ENCODE results near the gene INHBC.

The INHBC gene

DNA sequence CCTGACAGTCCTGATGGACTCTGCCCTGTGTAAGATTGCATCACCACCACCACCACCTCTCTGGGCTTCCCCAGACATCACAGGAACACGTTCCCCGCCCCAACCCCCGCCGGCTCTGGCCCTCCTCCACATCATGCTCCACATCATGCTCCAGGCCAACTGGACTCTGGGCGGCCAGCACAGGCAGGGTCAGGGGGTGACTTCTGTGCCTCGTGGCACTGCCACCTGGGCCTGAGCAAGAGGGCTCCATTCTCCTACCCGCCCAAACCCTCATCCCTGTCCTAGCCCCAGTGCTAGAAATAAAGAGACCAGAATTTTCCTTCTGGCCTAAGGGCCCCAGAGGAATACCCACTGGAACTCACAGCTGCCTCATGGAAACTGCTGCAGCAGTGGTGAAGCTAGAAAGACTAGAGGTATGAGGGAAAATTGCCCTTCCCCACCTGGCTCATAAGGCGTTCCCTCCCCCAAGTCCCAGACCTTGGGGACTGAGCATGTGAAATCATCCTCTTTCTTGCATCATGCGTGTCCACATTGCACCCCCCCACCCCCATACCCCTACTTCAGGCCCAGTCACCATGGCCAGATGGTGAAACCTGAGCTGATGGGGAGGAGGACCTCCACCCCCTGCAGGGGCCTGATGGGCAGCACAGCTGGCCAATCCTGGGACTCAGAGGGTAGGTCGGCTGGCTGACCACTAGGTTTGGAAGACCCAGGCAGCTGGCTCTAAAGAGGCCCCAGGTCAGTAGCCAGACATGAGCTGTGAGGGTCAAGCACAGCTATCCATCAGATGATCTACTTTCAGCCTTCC, 20.2 kb downstream of the INHBC start, which contains the start of gene INHBE:
INHBE (plus strand) TSS at position 742 of the 808 bp plus-strand sequence. CDS start 230 bp downstream, outside the sequence.
- DNase-seq, result no peak

DNA sequence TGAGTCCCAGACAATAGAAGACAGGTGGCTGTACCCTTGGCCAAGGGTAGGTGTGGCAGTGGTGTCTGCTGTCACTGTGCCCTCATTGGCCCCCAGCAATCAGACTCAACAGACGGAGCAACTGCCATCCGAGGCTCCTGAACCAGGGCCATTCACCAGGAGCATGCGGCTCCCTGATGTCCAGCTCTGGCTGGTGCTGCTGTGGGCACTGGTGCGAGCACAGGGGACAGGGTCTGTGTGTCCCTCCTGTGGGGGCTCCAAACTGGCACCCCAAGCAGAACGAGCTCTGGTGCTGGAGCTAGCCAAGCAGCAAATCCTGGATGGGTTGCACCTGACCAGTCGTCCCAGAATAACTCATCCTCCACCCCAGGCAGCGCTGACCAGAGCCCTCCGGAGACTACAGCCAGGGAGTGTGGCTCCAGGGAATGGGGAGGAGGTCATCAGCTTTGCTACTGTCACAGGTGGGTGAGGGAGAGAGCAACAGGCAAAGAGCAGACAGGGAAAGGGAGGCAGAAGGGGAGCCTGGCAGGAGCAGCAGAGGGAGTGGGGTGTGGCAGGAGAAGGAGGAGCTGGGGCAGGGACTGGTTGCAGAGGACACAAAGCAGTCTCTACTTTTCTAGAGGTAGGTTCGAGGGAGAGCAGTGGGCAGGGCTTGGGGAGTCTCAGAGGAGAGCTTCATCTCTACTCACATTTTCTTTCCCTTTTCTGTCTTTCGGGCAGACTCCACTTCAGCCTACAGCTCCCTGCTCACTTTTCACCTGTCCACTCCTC, 21.0 kb downstream of the INHBC start:
- DNase-seq, result no peak

DNA sequence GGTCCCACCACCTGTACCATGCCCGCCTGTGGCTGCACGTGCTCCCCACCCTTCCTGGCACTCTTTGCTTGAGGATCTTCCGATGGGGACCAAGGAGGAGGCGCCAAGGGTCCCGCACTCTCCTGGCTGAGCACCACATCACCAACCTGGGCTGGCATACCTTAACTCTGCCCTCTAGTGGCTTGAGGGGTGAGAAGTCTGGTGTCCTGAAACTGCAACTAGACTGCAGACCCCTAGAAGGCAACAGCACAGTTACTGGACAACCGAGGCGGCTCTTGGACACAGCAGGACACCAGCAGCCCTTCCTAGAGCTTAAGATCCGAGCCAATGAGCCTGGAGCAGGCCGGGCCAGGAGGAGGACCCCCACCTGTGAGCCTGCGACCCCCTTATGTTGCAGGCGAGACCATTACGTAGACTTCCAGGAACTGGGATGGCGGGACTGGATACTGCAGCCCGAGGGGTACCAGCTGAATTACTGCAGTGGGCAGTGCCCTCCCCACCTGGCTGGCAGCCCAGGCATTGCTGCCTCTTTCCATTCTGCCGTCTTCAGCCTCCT, 21.6 kb downstream of the INHBC start:
- no peak for DNase-seq

DNA sequence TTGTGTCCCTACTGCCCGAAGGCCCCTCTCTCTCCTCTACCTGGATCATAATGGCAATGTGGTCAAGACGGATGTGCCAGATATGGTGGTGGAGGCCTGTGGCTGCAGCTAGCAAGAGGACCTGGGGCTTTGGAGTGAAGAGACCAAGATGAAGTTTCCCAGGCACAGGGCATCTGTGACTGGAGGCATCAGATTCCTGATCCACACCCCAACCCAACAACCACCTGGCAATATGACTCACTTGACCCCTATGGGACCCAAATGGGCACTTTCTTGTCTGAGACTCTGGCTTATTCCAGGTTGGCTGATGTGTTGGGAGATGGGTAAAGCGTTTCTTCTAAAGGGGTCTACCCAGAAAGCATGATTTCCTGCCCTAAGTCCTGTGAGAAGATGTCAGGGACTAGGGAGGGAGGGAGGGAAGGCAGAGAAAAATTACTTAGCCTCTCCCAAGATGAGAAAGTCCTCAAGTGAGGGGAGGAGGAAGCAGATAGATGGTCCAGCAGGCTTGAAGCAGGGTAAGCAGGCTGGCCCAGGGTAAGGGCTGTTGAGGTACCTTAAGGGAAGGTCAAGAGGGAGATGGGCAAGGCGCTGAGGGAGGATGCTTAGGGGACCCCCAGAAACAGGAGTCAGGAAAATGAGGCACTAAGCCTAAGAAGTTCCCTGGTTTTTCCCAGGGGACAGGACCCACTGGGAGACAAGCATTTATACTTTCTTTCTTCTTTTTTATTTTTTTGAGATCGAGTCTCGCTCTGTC, 22.3 kb downstream of the INHBC start:
- DNase-seq, result no peak

DNA sequence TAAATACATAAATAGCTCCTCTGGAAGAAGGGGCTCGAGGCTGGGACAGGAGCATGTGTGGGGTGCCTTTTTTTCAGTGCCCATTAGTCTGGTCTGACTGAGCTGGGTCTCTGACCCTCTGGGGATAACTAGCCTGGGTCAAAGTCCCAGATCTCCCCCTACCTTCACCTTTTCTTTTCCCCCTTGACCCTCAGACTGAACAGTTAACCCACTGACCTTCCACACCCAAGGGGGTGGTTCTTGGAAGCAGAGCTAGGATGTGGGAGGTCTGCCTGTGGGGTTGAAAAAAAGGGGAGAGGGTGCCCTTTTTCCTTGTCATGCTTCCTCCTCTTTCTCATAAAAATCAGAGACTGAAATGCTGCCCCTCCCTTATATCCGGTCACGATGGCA, 24.1 kb downstream of the INHBC start:
- DNase-seq, result no peak

DNA sequence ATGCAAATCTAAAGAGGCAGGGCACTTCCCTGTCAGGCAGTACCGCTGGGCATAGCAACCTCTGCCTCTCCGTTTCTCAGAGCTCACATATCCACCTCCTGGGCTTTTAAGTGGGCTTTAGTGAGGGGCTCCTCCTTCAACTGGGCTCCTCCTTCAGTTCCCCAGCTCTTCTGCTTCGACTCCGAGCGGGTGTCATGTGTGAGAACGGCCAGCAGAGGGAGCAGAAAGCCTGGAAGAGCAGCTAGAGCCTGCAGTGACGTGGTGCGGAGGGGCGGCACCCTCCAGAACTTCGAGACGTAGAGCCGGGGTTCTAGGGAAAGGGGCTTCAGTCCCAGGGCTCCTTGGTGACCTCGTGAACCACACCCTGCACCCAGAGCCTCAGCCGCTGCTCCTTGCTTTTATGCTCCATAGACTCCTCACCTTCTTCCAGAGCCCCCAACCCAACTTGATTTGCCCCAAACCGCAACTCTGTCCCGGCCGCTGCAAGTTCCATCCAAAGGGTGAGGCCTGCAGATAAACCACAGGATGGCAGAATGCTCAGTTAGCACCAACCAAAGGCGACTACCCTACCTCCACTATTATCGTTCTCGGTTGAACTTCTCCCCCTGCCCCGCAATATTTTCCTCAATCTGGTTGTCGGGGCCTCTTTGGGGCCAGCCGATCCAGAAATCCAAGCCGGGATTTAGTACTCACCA, 24.6 kb downstream of the INHBC start:
- peak; percentile 77 for DNase-seq

DNA sequence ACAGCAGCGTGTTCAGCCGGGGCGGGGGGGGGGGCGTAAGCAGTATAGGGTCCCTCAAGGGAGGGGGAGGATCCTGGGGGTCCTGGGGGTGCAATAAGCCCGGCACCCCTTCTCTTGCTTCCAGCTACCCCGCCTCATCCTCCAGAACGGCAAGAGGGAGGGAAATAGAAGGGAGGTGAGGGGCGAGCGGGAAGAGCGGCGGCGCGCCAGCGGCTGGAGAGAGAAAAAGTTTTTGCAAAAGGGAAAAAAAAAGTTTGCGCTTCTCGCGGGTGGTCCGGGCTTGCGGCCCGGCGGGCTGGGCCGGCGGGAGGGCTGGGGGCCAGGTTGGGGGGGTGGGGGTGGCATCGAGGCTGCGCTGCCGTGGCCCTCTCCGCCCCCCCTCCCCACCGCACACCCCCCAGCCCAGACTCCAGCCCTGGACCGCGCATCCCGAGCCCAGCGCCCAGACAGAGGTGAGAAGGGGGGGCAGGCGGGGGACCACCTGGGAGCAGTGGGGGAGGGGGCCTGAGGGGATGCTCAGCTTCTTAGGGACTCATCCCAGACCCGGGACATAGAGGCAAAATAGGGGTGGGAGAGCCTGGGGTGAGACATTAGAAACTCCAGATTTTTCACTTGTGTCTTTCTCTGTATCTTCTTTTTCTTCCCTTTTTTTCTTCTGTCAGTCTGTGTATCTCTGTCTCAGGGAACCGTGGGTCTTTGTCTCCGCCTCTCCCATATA, 25.3 kb downstream of the INHBC start, which contains the start of gene GLI1:
GLI1 (plus strand) TSS at position 36 of the 718 bp plus-strand sequence. CDS start 3,907 bp downstream, outside the sequence.
- DNase-seq, result no peak

DNA sequence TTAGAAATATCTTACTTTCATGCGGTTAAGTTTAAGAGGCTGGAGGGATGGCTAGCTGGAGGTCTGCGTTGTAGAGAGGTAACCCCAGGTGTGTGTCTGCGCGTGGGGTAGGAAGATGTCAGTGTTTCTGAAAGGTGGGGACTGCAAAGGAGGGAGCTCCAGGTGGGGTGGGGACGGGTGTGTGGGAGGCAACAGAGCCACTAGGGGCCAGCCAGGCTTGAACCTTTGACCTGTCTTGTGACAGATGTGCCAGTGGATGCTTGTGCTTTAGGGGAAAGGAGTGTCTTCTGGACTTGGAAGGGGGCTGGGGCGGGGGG, 25.8 kb downstream of the INHBC start:
- no peak for DNase-seq

DNA sequence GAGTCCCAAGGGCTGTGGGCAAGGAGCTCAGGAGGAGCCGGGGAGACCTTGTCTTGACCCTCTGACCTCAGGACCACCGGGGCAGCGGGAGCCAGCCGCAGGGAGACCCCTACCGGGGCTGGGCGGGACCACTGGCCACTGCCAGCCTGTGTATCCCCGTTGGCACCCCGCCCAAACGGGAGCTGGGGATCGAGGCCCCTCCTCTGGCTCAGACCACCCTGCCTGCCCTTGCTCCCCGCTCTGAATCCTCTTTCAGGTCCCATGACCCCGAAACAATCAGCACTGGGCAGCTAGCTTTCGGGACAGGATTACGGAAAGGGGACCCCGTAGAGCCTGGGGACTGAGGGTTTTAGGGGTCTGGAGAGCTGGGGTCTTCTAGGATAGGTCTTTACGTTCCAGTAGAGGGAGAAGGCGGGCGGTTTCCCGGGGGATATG, 26.3 kb downstream of the INHBC start:
- no peak for DNase-seq

DNA sequence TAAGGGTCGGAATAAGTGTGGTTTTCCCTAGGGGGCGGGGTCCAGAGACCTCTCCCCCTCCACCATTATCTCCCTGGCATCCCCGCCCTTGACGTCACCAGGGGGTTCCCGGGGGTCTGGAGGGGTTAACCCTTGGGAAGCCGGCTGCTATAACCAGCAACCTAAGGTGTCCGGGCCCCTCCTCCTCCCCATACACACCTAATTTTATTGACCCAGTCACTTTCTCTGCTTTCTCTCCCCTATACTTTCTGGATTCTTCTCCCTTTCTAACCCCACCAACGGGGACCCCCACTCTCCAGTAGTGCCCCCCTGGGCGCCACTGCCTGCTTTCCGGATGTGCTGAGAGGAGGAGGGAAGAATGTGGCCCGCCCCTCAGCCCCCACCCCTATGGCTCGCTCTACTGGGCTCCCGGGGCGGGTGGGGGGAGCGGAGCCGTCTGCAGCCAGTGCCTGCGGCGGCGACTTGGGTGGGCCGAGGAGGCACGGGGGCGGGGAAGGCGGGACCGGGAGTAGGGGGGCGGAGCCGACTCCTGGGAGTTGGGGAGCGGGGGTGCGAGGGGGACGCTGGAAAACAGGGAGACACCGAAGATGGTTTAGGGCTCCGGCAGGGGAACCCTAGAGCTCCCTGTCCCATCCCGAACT, 26.8 kb downstream of the INHBC start:
- no peak for DNase-seq

DNA sequence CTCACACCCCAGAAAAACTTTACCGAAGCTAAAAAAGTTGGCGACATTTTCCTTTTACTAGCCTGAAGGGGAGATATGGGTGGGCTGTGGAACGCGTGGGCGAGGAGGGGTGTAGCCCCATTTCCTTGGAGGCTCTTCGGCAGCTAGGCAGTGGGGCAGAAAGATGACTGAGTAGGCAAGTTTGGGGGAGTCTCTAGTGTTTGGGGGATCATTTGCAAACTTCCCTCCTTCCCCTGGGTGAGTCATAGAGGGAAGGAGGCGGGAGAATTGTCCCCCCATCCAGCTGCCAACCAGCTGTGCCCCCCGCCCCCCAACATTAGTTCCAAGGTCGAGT, 27.3 kb downstream of the INHBC start:
- DNase-seq, result no peak

DNA sequence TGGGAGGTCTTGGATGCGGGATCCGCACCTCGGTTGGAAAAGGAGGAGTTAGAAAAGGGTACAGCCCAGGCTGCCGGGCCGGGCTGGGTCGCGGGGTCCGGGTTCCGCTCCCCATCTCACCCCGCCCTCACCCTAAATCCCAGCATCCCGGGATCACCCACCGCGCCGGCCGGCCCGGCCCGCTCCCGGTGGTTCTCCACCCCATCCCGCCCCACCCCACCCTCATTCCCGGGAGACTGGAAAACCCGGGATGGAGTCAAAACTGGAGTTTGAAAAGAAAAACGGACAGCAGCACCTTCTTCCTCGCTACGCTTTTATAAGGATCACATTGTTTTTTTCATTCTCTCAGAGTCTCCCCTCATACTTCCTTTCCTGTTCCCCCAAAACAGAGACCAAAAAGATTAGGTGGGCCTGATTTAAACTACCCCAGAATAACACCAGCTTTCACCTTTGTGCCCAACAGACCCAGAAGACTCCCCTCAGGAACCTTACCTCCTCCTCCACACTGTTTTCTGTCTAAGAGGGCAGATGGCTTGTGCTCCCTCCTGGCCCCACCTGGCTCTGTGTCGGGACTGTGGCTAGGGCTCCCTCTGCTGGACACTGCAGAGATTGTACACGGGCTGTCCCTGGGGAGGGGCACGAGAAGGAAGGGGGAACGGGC, 27.8 kb downstream of the INHBC start:
- DNase-seq, result peak; percentile 88

DNA sequence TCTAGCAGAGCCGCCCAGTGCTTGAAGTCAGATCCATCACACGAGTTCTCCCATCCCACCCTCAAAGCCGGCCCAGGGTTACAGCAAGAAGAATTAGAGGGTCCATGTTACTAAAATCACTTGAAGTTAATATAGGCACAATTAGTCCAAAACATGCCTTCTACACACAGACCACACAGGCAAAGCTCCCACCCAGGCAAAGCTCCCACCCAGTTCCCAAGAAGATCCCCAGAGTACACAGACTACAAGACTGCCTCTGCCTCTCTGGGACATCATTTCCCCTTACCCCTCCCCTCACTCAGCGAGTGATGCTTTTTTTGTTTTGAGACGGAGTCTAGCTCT, 28.3 kb downstream of the INHBC start:
- DNase-seq, result no peak

DNA sequence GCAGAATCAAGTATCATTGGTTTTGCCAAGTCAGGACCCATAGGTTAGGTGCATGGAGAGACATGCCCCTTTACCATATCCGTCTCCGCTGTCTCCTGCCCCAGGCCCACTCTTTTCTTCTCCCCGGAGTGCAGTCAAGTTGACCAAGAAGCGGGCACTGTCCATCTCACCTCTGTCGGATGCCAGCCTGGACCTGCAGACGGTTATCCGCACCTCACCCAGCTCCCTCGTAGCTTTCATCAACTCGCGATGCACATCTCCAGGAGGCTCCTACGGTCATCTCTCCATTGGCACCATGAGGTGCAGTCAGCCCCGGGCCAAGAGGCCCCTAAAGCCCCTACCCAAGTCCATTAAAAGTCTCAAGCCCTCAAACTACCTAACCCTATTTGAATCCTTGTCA, 30.0 kb downstream of the INHBC start:
- no peak for DNase-seq

DNA sequence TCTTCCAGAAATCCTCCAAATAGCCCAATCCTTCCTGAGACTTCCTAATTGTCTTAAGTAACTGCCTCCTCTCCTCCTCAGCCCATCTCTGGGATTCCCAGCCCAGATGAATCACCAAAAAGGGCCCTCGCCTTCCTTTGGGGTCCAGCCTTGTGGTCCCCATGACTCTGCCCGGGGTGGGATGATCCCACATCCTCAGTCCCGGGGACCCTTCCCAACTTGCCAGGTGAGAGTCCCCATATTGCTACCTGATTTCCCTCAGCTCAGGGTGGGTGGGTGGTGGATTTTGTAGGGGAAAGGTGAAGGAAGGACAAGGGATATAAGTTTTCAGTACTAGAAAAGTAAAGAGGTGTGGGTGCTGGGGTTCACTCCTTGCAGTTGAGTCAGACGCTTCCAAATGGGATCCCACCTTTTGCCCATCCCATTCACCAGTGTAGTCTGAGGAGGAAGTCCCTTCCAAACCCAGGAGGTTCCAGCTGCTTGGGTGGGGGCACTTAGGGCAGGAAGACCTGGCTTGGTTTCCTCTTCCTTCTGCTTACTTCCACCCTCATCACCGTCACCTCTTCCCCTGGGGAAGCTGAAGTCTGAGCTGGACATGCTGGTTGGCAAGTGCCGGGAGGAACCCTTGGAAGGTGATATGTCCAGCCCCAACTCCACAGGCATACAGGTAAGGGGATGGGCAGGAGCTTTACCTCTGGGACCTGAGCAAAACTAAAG, 30.6 kb downstream of the INHBC start:
- DNase-seq, result no peak

DNA sequence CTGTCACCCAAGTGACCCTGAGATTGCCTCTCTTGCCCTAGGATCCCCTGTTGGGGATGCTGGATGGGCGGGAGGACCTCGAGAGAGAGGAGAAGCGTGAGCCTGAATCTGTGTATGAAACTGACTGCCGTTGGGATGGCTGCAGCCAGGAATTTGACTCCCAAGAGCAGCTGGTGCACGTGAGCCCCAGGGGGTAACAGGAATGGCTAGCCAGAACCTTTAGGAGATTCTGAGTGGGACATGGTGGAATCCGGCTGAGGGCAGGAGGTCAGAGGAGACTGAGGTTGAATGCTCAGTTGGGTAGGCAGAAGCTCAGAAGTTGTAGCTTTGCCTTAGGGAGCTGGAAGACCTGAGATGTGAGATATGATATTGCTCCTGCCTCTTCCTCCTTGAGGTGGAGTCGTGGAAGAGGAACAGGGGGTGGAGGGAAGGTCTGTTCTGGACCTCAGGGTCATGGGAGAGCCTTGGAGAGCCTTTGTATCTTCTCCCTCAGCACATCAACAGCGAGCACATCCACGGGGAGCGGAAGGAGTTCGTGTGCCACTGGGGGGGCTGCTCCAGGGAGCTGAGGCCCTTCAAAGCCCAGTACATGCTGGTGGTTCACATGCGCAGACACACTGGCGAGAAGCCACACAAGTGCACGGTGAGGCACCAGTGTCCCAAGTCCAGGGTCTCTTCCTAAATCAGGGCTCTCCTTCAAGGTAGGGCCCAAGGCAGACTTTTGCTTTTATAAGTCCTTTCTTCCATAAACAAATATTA, 31.3 kb downstream of the INHBC start:
- DNase-seq, result no peak

DNA sequence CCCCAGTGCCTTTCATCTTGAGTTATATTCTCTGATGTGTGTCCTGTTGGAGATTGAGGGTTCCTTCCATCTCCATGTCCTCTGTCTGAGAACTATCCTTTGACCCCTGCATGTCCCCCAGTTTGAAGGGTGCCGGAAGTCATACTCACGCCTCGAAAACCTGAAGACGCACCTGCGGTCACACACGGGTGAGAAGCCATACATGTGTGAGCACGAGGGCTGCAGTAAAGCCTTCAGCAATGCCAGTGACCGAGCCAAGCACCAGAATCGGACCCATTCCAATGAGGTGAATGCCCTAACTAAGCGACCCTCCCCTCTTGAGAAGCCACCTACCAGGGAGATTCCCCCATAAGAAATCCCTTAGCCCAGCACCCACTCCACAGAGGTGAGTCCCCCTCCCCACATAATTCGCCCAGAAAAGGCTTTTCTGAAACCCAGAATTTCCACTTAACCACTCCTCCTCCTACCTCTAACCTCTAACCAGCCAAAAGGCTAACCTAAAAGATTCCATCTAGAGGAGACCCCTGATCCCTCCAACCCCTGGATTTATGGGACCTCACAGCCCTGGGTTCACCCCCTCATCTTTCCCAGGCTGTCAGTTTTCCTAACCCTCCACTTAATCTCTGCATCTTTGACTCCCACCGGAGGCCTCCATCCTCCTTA, 32.8 kb downstream of the INHBC start:
- DNase-seq, result no peak

DNA sequence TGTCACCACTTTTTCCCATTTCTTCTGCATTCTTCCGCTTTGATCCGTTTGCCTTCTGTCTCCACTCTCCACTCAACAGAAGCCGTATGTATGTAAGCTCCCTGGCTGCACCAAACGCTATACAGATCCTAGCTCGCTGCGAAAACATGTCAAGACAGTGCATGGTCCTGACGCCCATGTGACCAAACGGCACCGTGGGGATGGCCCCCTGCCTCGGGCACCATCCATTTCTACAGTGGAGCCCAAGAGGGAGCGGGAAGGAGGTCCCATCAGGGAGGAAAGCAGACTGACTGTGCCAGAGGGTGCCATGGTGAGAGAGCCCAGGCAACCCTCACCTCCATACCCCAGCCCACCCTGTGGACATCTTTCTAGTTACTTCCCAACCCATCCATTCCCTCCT, 33.3 kb downstream of the INHBC start:
- DNase-seq, result no peak
